ENCODE measurements around the gene RAB4B. TPM values are rescaled to one million over a fixed set of nuclear protein-coding genes. Genes with fewer than 3 reads are reported as not detected.
A peak's percentile ranks its signal among the peaks of the same experiment; 100 is the strongest.

RAB4B gene
- total RNA-seq, 1 experiment from 2014 or later, result 29.7 TPM

GRCh38 chr19:40750058-40750873 is 27.8 kb upstream of the RAB4B start, which contains the start of gene ACTMAP (continued):
- TF ChIP-seq ZNF425 (CRISPR knock-in tag; conservative IDR thresholded peaks at IDR 0.05) (no peak), GTF2I (CRISPR knock-in tag; conservative IDR thresholded peaks at IDR 0.05) (no peak), KAT7 (CRISPR knock-in tag; IDR thresholded peaks at IDR 0.05; ENCODE audit: borderline replicate concordance) (no peak), ZBTB43 (CRISPR knock-in tag; IDR thresholded peaks at IDR 0.05) (no peak), CREM (CRISPR knock-in tag; IDR thresholded peaks at IDR 0.05) (peak; percentile 77; the same call in 1 of the 2 replicates), ZMAT4 (CRISPR knock-in tag; IDR thresholded peaks at IDR 0.05) (no peak), NFE2L1 (CRISPR knock-in tag; IDR thresholded peaks at IDR 0.05) (no peak), PRRX2 (CRISPR knock-in tag; IDR thresholded peaks at IDR 0.05) (no peak), ATF3 (CRISPR knock-in tag; conservative IDR thresholded peaks at IDR 0.05) (no peak), TEAD4 (CRISPR knock-in tag; IDR thresholded peaks at IDR 0.05) (no peak), ATF6 (CRISPR knock-in tag; IDR thresholded peaks at IDR 0.05) (no peak), ZNF219 (CRISPR knock-in tag; IDR thresholded peaks at IDR 0.05; ENCODE audit: borderline replicate concordance) (no peak), RELA (CRISPR knock-in tag; IDR thresholded peaks at IDR 0.05; ENCODE audit: borderline replicate concordance) (no peak), ZNF121 (CRISPR knock-in tag; IDR thresholded peaks at IDR 0.05) (no peak), OVOL2 (CRISPR knock-in tag; IDR thresholded peaks at IDR 0.05; ENCODE audit: borderline replicate concordance) (no peak), ETV6 (CRISPR knock-in tag; IDR thresholded peaks at IDR 0.05) (no peak), NR2C2 (CRISPR knock-in tag; IDR thresholded peaks at IDR 0.05) (peak; percentile 33; the same call in 1 of the 2 replicates), E2F1 (CRISPR knock-in tag; IDR thresholded peaks at IDR 0.05) (no peak), GABPB1 (CRISPR knock-in tag; IDR thresholded peaks at IDR 0.05) (peak; percentile 35; the same call in 1 of the 2 replicates), ZNF317 (CRISPR knock-in tag; IDR thresholded peaks at IDR 0.05; ENCODE audit: borderline replicate concordance, low read depth) (no peak), ZNF423 (CRISPR knock-in tag; IDR thresholded peaks at IDR 0.05) (no peak), MYBL2 (CRISPR knock-in tag; IDR thresholded peaks at IDR 0.05) (peak; percentile 75), SMAD4 (CRISPR knock-in tag; IDR thresholded peaks at IDR 0.05) (no peak), ZNF138 (CRISPR knock-in tag; conservative IDR thresholded peaks at IDR 0.05) (no peak)
- TF ChIP-seq, protein P1, sequence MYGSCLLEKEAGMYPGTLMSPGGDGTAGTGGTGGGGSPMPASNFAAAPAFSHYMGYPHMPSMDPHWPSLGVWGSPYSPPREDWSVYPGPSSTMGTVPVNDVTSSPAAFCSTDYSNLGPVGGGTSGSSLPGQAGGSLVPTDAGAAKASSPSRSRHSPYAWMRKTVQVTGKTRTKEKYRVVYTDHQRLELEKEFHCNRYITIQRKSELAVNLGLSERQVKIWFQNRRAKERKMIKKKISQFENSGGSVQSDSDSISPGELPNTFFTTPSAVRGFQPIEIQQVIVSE (CRISPR knock-in tag; IDR thresholded peaks at IDR 0.05; ENCODE audit: borderline replicate concordance), result no peak
- TF ChIP-seq, protein P2, sequence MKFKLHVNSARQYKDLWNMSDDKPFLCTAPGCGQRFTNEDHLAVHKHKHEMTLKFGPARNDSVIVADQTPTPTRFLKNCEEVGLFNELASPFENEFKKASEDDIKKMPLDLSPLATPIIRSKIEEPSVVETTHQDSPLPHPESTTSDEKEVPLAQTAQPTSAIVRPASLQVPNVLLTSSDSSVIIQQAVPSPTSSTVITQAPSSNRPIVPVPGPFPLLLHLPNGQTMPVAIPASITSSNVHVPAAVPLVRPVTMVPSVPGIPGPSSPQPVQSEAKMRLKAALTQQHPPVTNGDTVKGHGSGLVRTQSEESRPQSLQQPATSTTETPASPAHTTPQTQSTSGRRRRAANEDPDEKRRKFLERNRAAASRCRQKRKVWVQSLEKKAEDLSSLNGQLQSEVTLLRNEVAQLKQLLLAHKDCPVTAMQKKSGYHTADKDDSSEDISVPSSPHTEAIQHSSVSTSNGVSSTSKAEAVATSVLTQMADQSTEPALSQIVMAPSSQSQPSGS (CRISPR knock-in tag; IDR thresholded peaks at IDR 0.05; ENCODE audit: borderline replicate concordance, low read depth), result no peak
- TF ChIP-seq, protein P3, sequence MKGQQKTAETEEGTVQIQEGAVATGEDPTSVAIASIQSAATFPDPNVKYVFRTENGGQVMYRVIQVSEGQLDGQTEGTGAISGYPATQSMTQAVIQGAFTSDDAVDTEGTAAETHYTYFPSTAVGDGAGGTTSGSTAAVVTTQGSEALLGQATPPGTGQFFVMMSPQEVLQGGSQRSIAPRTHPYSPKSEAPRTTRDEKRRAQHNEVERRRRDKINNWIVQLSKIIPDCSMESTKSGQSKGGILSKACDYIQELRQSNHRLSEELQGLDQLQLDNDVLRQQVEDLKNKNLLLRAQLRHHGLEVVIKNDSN (CRISPR knock-in tag; IDR thresholded peaks at IDR 0.05), result peak; percentile 98
- TF ChIP-seq, protein P4, sequence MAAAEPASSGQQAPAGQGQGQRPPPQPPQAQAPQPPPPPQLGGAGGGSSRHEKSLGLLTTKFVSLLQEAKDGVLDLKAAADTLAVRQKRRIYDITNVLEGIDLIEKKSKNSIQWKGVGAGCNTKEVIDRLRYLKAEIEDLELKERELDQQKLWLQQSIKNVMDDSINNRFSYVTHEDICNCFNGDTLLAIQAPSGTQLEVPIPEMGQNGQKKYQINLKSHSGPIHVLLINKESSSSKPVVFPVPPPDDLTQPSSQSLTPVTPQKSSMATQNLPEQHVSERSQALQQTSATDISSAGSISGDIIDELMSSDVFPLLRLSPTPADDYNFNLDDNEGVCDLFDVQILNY (CRISPR knock-in tag; IDR thresholded peaks at IDR 0.05), result peak; percentile 89
